ENCODE data around the gene BNIPL. TPM values are rescaled to one million over a fixed set of nuclear protein-coding genes. Genes with fewer than 3 reads are reported as not detected.

Gene BNIPL
- total RNA-seq, 2 donors from 2014 or later = 13.2 to 14.8 TPM

DNA sequence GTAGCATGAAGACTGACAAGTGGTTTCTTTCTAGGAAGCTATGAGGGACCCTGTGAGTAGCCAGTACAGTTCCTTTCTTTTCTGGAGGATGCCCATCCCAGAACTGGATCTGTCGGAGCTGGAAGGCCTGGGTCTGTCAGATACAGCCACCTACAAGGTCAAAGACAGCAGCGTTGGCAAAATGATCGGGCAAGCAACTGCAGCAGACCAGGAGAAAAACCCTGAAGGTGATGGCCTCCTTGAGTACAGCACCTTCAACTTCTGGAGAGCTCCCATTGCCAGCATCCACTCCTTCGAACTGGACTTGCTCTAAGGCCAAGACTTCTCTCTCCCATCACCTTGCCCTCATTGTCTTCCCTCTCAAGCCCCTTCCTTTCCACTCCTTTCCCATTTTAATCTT, 30.8 kb downstream of the BNIPL start:
- no peak for TF ChIP-seq POLR2A (IDR thresholded peaks at IDR 0.05)
- no peak for TF ChIP-seq CTCF (IDR thresholded peaks at IDR 0.05)
- TF ChIP-seq POLR2AphosphoS5 (IDR thresholded peaks at IDR 0.05) = no peak
- no peak for DNase-seq (ENCODE audit: low spot score)
- no peak overlapping the region for H3K27ac ChIP-seq
- H3K4me1 ChIP-seq (replicated peaks) = peaks cover 2% of the 10 kb centered on the region
- H3K4me3 ChIP-seq = no peak overlapping the region
- intact Hi-C loops (cut with DNase I) = loop anchor here (5.0 kb wide), 1 partner anchor 80 kb away; the partner anchor contains the start of gene SEMA6C
- no peaks in the 10 kb centered on the region for H3K27me3 ChIP-seq (replicated peaks; ENCODE audit: insufficient read depth)
- 84% methylated on average over 4 of the region's 4 CpGs for WGBS
- H3K9me3 ChIP-seq = no peaks in the 10 kb centered on the region
- H3K36me3 ChIP-seq = no peaks in the 10 kb centered on the region

DNA sequence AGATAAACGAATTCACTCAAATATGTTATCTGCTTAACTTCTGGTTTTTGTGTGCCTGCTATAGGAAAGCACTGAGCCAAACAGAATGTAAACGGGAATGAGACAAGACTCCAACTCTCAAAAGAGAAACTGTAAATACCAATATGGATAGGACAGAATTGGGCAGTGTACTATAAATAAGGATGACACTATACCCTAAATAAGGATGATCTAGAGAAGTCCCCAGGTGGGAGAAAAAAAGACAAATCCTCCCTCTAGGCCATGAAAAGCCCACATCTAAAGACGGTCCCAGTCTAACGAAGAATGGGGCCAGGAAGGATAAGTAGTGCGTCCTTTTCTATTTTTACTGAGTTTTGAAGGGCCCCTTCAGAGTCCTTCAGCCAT, 32.7 kb downstream of the BNIPL start:
- TF ChIP-seq POLR2A (IDR thresholded peaks at IDR 0.05) = no peak
- TF ChIP-seq POLR2AphosphoS5 (IDR thresholded peaks at IDR 0.05) = no peak
- no peak for TF ChIP-seq CTCF (IDR thresholded peaks at IDR 0.05)
- no peaks in the 10 kb centered on the region for H3K9me3 ChIP-seq
- H3K27ac ChIP-seq = no peak overlapping the region
- H3K36me3 ChIP-seq = no peaks in the 10 kb centered on the region
- intact Hi-C loops (cut with DNase I) = loop anchor here (5.0 kb wide), 1 partner anchor 78 kb away; the partner anchor contains the start of gene SEMA6C
- WGBS = 83% methylated on average over 5 of the region's 5 CpGs
- no peak overlapping the region for H3K4me3 ChIP-seq
- H3K4me1 ChIP-seq (replicated peaks) = peaks cover 2% of the 10 kb centered on the region
- no peak for DNase-seq (ENCODE audit: low spot score)
- no peaks in the 10 kb centered on the region for H3K27me3 ChIP-seq (replicated peaks; ENCODE audit: insufficient read depth)

DNA sequence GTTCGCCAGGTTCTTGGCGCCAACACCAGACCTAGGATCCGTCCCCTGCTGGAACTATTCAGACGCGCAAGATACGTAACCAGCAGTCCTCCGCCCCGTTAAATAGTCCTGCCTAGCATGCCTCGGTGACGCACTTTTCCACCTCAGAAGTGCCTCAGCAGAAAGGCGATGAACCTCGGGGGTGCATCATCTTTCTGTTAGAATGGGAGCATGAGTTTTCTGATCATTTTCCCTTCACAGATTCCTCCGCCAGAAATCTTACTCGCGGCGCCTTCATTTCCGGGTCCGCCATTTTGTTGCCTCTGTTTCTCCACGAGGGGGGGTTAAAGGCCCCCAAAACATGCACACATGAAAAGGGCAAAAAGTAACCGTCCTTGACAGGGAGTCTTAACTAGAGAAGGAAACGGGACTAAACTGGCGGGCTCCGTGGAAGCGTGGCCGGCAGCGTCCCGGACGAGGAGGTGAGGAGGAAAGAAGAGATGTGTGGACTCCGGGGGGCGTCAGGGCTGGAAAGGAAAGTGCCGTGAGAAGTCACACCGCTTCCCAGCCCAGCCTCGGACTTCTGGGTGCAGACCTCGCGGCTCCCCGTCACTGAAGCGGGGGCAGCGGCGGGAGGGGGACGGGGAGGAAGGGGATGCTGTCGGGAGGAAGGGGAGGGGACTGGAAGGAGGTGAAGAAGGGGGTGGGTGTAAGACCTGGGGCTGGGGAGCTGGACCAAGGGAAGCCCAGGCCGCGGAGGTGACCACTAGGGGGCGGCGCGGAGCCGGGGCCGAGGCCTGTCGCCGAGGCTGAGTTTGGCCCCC, 34.3 kb downstream of the BNIPL start, which contains the start of gene GABPB2:
GABPB2 (plus strand) TSS at position 288 of the 803 bp plus-strand sequence. CDS start 17,429 bp downstream, outside the sequence.
- TF ChIP-seq POLR2A (IDR thresholded peaks at IDR 0.05) (no peak), CTCF (IDR thresholded peaks at IDR 0.05) (peak; percentile 76 to 90 (median 86)), POLR2AphosphoS5 (IDR thresholded peaks at IDR 0.05) (peak; percentile 87)
- H3K27me3 ChIP-seq (replicated peaks; ENCODE audit: insufficient read depth) = no peaks in the 10 kb centered on the region
- peaks cover 2% of the 10 kb centered on the region for H3K4me1 ChIP-seq (replicated peaks)
- no peaks in the 10 kb centered on the region for H3K9me3 ChIP-seq
- WGBS = 1% methylated on average over 50 of the region's 50 CpGs
- peak within 1 kb of the TSS; percentile 99 to 100 for H3K27ac ChIP-seq
- DNase-seq (ENCODE audit: low spot score) = peak; percentile 88
- H3K36me3 ChIP-seq = no peaks in the 10 kb centered on the region
- intact Hi-C loops (cut with DNase I) = no loop called here
- peak within 1 kb of the TSS; percentile 90 to 92 for H3K4me3 ChIP-seq

- DNase-seq (ENCODE audit: low spot score) = no peak
- TF ChIP-seq CTCF (IDR thresholded peaks at IDR 0.05) (no peak), POLR2AphosphoS5 (IDR thresholded peaks at IDR 0.05) (no peak), POLR2A (IDR thresholded peaks at IDR 0.05) (no peak)
- intact Hi-C loops (cut with DNase I) = no loop called here
- Histone ChIP-seq H3K4me3 (no peak overlapping the region), H3K27ac (no peak overlapping the region), H3K9me3 (no peaks in the 10 kb centered on the region), H3K27me3 (replicated peaks; ENCODE audit: insufficient read depth) (no peaks in the 10 kb centered on the region), H3K36me3 (no peaks in the 10 kb centered on the region), H3K4me1 (replicated peaks) (peaks cover 2% of the 10 kb centered on the region)
- WGBS = 81% methylated on average over 13 of the region's 13 CpGs
These were observed 35.8 kb downstream of the BNIPL start for GRCh38 chr1:151072224-151072623.
